NT2/D1 (cell line): ENCODE results near the gene TMPRSS4.
A peak's percentile ranks its signal among the peaks of the same experiment; 100 is the strongest.

Source experiments
- DNase-seq: peaks from one replicate; pipeline ENCODE4 v3.0.0-alpha.2; 2011; ENCODE audit warnings: low read depth, low spot score
- H3K27me3 ChIP-seq: 2 replicates; pipeline ENCODE4 v1.6.0; 2011; ENCODE audit warnings: mild to moderate bottlenecking; ENCODE audit not compliant: insufficient read length, insufficient read depth
- H3K36me3 ChIP-seq: 2 replicates; pipeline ENCODE4 v1.6.1; 2011; ENCODE audit warnings: mild to moderate bottlenecking, low read length, mixed read lengths; ENCODE audit not compliant: insufficient read depth, insufficient read length
- H3K4me1 ChIP-seq: 2 replicates; pipeline ENCODE4 v1.5.1; 2011; ENCODE audit not compliant: insufficient read depth, insufficient read length
- H3K4me3 ChIP-seq: 2 replicates; pipeline ENCODE4 v1.5.1; 2011; ENCODE audit warnings: low read depth; ENCODE audit not compliant: insufficient read length
- H3K9ac ChIP-seq: 2 replicates; pipeline ENCODE4 v1.6.0; 2011; ENCODE audit warnings: low read depth; ENCODE audit not compliant: insufficient read length
- H3K9me3 ChIP-seq: 2 replicates; pipeline ENCODE4 v1.5.1; 2011; ENCODE audit warnings: mild to moderate bottlenecking, low read length; ENCODE audit not compliant: insufficient read depth
- SUZ12 ChIP-seq: IDR thresholded peaks from 2 replicates; pipeline ENCODE4 v1.6.1; 2011; ENCODE audit not compliant: insufficient read length, insufficient read depth; ENCODE audit errors: extremely low read depth
- YY1 ChIP-seq: IDR thresholded peaks from 2 replicates; pipeline ENCODE4 v1.6.1; 2011; ENCODE audit not compliant: insufficient read length, insufficient read depth
- ZNF274 ChIP-seq: IDR thresholded peaks from 2 replicates; pipeline ENCODE4 v1.6.1; 2011; ENCODE audit warnings: mild to moderate bottlenecking, low read depth, low read length

TMPRSS4 gene

DNA sequence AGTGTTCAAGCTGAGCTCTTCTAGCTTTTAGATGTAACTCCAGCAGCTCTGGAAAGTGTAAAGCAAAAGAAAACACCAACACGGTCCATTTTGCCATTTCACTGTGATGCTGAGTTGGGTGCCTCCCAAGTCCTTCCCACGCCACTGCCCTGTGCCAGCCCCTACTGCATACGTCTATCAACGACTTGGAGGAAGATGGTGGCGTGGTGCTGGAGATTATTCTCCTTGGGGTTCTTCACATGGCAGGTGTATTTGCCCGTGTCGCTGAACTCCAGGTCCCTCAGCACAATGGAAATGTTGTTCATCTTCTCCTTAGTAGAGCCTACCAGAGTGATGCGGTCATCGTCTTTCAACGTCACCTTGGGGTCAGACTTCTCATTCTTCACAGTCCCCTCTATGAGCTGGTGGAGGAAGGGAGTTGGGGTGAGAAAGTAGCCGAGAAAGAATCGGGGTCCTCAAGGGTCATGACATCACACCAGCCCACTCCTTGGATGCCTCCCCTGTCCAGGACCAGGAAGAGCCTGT, 66.8 kb downstream of the TMPRSS4 start:
- no peak for TF ChIP-seq ZNF274
- TF ChIP-seq YY1: no peak
- TF ChIP-seq SUZ12: no peak
- Histone ChIP-seq H3K4me1 (peaks cover 8% of the 10 kb centered on the region), H3K4me3 (no peak overlapping the region), H3K27me3 (peaks cover 8% of the 10 kb centered on the region), H3K9me3 (no peaks in the 10 kb centered on the region), H3K9ac (no peak overlapping the region), H3K36me3 (no peaks in the 10 kb centered on the region)
- DNase-seq: no peak

DNA sequence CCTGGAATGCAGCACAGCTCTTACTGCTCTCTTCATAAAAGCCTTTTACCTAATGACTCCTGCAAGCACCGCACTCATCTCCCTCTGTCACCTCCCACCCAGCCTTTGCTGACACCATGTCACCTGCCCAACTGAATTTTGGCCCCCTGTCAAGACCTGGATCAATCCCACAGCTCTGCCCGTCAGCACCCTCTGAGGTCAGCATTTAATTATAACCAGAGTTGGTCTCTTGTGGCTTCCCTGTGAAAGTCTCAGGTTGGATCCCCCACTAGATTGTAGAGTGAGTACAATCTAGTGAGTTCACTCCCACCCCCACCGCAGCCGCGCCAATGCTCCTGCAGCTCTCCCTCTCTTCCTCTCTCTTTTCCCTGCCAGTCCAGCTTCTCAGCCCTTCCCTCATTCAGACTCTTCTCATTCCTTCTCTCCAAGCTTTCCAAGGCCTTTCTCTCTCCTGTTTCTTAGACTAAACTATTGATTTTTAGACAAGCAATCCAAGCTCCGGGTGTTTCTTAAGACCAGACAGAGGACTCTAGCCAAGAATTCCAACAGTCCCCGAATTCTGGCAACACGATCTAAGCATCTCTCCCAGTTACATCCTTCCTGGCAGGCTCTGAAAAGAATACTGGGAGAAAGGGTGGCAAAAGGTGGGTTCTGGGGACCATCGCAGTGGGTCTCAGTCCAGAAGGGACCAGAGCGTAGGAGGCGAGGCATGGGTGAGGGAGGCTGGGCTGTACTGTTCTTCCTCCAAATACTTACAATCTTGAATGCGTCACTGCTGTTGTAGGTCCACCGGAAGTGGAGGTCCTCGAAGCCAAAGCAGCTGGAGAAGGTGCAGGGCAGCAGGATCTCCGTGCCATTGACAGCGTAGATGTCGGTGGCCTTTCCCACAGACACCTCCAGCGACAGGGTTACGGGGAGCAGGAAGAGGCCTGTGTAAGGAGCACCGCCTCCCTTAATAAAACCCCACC, 67.7 kb downstream of the TMPRSS4 start:
- Histone ChIP-seq H3K27me3 (peaks cover 8% of the 10 kb centered on the region), H3K36me3 (no peaks in the 10 kb centered on the region), H3K9me3 (no peaks in the 10 kb centered on the region), H3K4me3 (no peak overlapping the region), H3K4me1 (peaks cover 8% of the 10 kb centered on the region), H3K9ac (no peak overlapping the region)
- no peak for DNase-seq
- TF ChIP-seq ZNF274 (no peak), YY1 (no peak), SUZ12 (no peak)

DNA sequence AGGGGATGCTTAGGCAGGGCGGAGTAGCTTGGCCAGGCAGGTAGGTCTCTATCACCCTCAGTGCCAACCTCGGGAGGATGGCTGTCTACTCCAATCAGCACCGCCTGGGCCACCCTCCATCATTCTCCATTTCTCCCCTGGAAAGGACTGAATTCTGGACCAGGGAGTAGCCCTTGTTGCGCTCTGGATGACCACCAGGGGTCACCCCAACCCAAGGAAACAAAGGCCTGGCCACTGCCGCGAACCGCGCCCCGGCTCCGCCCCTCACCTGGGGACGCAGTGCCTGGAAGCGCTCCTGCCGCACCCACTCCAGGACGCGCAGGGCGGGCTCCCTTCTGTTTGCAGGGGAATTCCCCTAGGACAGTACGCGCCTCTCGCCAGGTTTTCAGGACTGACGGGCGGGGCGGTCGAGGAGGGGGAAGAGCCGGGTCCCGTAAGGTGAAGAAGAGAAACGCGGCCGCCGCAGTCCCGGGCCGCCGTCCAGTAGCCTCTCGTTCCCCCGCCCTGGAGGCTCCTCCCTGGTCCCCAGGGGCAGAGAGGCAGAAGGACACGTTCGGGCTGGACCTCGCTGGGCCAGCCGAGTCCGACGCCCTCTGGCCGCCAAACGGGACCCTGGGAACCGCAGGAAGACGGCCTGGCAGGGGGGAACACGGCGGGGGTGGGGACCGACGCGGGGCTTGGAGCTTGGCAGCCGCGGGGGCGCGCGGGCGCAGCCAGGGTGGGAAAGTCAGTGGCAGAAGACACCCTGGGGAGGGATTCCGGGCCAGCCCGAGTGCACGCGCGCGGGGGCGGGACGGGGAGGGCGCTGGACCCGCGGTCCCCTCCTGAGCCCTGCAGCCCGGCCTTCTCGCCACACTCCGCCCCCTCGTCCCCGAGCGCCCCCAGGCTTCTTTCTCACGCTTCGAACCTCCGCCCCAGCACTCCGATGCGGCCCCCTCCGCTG, 68.7 kb downstream of the TMPRSS4 start:
- peaks cover 14% of the 10 kb centered on the region for H3K27me3 ChIP-seq
- H3K9ac ChIP-seq: peak overlapping the region; percentile 56
- H3K36me3 ChIP-seq: no peaks in the 10 kb centered on the region
- no peak for TF ChIP-seq YY1
- TF ChIP-seq SUZ12: no peak
- H3K4me1 ChIP-seq: peaks cover 8% of the 10 kb centered on the region
- H3K4me3 ChIP-seq: peak overlapping the region; percentile 57
- H3K9me3 ChIP-seq: no peaks in the 10 kb centered on the region
- DNase-seq: peak; percentile 68

DNA sequence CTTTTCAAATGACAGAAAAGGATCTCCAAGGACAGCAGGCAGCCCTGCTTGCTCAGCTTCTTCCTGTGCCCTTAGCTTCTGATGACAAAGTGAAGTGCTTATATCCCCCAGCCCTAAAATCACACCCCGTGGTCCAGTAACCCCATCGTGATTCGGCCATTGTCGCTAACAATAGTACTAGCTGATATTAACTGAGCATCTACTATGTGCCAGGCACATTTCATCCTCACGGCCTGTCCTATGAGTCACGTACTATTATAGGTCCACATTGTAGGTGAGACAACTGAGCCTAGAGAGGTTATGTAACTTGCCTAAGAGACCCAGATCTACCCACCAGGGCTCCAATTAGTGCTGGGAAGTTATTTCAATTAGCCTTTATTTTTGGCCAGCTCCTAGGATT, 69.7 kb downstream of the TMPRSS4 start:
- TF ChIP-seq SUZ12: no peak
- no peak overlapping the region for H3K9ac ChIP-seq
- peaks cover 24% of the 10 kb centered on the region for H3K27me3 ChIP-seq
- H3K4me1 ChIP-seq: peaks cover 8% of the 10 kb centered on the region
- peak overlapping the region; percentile 57 for H3K4me3 ChIP-seq
- no peak for DNase-seq
- no peaks in the 10 kb centered on the region for H3K36me3 ChIP-seq
- H3K9me3 ChIP-seq: no peaks in the 10 kb centered on the region

DNA sequence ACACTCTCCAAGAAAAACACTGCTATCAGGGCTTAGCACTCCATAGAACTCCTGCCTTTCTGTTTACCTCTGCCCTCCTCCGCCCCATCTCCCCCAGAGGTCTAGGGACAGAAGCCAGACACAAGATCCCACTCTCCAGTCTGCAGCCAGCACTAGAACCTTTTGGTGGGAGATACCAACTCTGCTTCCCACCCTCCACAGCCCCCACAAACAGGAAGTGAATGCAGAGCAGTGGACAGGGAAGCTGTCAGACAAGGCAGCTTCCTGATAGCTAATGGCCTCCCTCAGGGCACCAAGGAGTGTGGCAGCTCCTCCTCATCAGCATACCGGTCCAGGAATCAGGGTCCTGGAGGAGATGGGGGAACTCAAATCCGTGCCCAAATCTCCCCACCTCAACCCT, 70.6 kb downstream of the TMPRSS4 start:
- H3K27me3 ChIP-seq: peaks cover 34% of the 10 kb centered on the region
- DNase-seq: no peak
- H3K9ac ChIP-seq: no peak overlapping the region
- TF ChIP-seq ZNF274 (no peak), SUZ12 (no peak)
- peaks cover 8% of the 10 kb centered on the region for H3K4me1 ChIP-seq
- H3K36me3 ChIP-seq: no peaks in the 10 kb centered on the region
- H3K9me3 ChIP-seq: no peaks in the 10 kb centered on the region
- H3K4me3 ChIP-seq: no peak overlapping the region

DNA sequence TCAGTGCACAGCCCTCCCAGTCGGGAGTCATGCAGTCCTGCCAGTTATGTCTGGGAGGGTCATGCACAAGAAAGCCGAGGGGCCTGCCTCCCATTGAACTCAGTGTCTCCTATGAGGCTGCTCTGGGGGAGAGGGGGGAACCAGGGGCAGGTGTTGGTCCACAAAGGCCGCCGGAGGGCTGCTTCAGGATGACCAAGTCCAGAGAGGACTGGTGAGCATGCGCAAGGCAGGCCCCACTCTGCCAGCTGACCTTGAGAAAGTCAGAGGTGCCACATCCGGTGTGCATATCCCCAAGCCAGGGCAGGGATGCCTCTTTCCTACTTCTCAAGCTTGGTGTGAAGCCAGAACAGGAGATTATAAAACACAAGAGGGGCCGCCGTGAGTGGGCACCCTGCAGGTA, 71.4 kb downstream of the TMPRSS4 start:
- no peak for DNase-seq
- H3K9ac ChIP-seq: peak overlapping the region; percentile 21
- H3K9me3 ChIP-seq: no peaks in the 10 kb centered on the region
- H3K4me3 ChIP-seq: no peak overlapping the region
- H3K36me3 ChIP-seq: no peaks in the 10 kb centered on the region
- TF ChIP-seq YY1: no peak
- TF ChIP-seq ZNF274: no peak
- no peak for TF ChIP-seq SUZ12
- peaks cover 41% of the 10 kb centered on the region for H3K27me3 ChIP-seq
- H3K4me1 ChIP-seq: peaks cover 5% of the 10 kb centered on the region

DNA sequence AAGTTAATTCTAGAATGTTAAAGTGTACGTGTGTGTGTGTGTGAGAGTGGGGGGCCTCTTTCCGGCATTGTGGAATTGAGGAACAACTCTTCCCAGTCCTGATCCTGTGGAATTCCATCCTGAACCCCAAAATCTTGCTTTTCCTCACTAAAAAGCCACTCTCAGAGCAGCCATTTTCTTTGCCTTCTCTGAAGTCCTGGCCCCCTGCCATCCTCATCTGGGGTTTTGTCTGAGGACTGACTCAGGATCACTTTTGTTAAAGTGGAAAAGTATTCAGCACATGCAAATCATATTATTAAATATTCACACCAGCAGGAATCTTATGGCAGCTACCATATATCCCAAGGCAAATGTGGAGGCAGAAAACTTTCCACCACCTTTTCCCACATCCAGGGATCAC, 72.0 kb downstream of the TMPRSS4 start:
- H3K4me1 ChIP-seq: peaks cover 5% of the 10 kb centered on the region
- H3K4me3 ChIP-seq: no peak overlapping the region
- TF ChIP-seq ZNF274 (no peak), YY1 (no peak), SUZ12 (no peak)
- H3K9ac ChIP-seq: peak overlapping the region; percentile 21
- no peaks in the 10 kb centered on the region for H3K9me3 ChIP-seq
- H3K27me3 ChIP-seq: peaks cover 47% of the 10 kb centered on the region
- DNase-seq: no peak
- no peaks in the 10 kb centered on the region for H3K36me3 ChIP-seq
